ENCODE results near the gene DOK4. TPM values are rescaled to one million over a fixed set of nuclear protein-coding genes. Genes with fewer than 3 reads are reported as not detected.
A peak's percentile ranks its signal among the peaks of the same experiment; 100 is the strongest.

The DOK4 gene
- total and polyA plus RNA-seq, 5 donors = 12.2 to 19.4 (median 15.3) TPM

DNA sequence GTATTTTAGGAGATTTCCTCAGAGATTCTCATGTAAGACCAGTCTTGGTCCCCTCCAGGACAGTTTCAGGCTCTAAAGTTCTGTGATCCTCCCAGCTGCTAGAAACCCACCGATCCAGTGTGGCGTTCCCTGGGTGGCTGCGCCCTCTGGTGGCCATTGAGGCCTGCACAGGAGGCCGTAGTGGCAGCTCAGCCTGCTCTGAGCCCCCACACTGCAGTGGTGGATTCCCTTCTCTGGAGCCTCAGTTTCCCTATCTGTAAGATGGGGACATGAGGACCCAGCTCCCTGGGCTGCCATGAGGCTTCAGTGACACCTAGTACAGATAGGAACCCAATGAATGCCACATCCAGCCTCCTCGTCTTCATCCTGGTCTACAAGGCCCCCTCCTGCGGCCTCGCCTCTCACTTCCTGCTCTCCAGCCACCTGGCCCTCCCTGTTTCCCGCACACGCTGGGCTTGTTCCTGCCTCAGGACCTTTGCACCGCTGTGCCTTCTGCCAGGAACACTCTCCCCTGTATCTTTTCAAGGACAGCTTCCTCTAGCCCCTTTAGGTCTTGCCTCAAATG, 33.6 kb upstream of the DOK4 start:
- peak; percentile 81 to 82 for ATAC-seq
- H3K9me3 ChIP-seq (ENCODE audit: control insufficient read depth, low read length) = no peaks in the 10 kb centered on the region
- peak; percentile 82 to 93 (median 92) for DNase-seq
- no peak overlapping the region for H3K27ac ChIP-seq (ENCODE audit: low read length)
- 37% methylated on average over 10 of the region's 10 CpGs for WGBS
- H3K4me3 ChIP-seq (ENCODE audit: low read length) = no peak overlapping the region
- intact Hi-C loops (cut with DNase I) = loop anchor here in 3 of 4 donors (5.0 to 10.0 kb wide), 5 partner anchors 38 to 218 kb away; partner anchors contain the start of gene POLR2C (in 1 of the 3)
- H3K27me3 ChIP-seq (ENCODE audit: control insufficient read depth, insufficient read depth) = no peaks in the 10 kb centered on the region
- no peaks in the 10 kb centered on the region for H3K4me1 ChIP-seq (ENCODE audit: control insufficient read depth, insufficient read depth, low read length)

DNA sequence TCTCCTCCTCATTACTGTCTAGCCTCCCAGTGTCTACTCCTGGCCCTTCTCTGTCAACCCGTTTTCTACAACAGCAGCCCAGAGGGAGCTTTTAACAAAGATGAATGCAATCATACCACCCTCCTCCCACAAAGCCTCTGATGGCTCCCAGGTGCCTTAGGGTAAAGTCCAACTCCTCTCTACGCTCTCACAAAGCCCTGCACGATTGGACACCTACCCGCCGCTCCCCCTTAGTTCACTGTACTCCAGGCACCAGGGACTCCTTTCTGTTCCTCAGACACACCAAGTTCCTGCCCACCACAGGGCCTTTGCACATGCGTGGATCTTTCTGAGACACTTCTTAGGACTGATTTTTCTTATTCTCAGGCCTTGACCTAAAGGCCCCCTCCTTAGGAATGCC, 32.6 kb upstream of the DOK4 start:
- intact Hi-C loops (cut with DNase I) = loop anchor here in 2 of 4 donors (5.0 to 10.0 kb wide), 4 partner anchors 37 to 214 kb away; partner anchors contain the start of gene POLR2C (in 1 of the 2)
- no peak for ATAC-seq
- Histone ChIP-seq H3K27ac (ENCODE audit: low read length) (no peak overlapping the region), H3K4me1 (ENCODE audit: control insufficient read depth, insufficient read depth, low read length) (no peaks in the 10 kb centered on the region), H3K4me3 (ENCODE audit: low read length) (no peak overlapping the region), H3K9me3 (ENCODE audit: control insufficient read depth, low read length) (no peaks in the 10 kb centered on the region), H3K27me3 (ENCODE audit: control insufficient read depth, insufficient read depth) (no peaks in the 10 kb centered on the region)
- 90% methylated on average over 6 of the region's 6 CpGs for whole genome bisulfite sequencing
- no peak for DNase-seq

DNA sequence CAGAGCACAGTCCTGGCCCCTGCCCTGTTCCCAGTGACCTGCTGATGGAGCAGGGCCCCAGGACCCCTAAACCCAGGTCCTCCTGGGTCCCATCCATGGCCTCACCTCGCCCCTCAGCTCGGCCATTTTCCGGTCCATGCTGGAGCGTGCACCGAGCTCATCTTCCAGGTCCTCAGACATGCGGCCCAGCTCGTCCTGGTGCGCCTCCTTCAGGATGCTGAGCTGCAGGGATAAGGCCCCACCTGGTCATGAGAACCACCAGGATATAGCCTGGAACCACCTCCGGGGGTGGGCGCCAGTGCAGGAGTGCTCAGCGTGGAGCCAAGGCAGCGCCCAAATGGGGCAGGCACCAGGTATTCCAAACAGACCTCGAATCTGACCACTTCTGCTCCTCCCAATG, 32.2 kb upstream of the DOK4 start:
- Histone ChIP-seq H3K9me3 (ENCODE audit: control insufficient read depth, low read length) (no peaks in the 10 kb centered on the region), H3K4me3 (ENCODE audit: low read length) (no peak overlapping the region), H3K27ac (ENCODE audit: low read length) (no peak overlapping the region), H3K27me3 (ENCODE audit: control insufficient read depth, insufficient read depth) (no peaks in the 10 kb centered on the region), H3K4me1 (ENCODE audit: control insufficient read depth, insufficient read depth, low read length) (no peaks in the 10 kb centered on the region)
- DNase-seq (peak in 1 of 3 donors; percentile 28), ATAC-seq (no peak)
- intact Hi-C loops (cut with DNase I) = loop anchor here in 2 of 4 donors (5.0 to 10.0 kb wide), 4 partner anchors 36 to 214 kb away; partner anchors contain the start of gene POLR2C (in 1 of the 2)
- 90% methylated on average over 13 of the region's 13 CpGs for WGBS

DNA sequence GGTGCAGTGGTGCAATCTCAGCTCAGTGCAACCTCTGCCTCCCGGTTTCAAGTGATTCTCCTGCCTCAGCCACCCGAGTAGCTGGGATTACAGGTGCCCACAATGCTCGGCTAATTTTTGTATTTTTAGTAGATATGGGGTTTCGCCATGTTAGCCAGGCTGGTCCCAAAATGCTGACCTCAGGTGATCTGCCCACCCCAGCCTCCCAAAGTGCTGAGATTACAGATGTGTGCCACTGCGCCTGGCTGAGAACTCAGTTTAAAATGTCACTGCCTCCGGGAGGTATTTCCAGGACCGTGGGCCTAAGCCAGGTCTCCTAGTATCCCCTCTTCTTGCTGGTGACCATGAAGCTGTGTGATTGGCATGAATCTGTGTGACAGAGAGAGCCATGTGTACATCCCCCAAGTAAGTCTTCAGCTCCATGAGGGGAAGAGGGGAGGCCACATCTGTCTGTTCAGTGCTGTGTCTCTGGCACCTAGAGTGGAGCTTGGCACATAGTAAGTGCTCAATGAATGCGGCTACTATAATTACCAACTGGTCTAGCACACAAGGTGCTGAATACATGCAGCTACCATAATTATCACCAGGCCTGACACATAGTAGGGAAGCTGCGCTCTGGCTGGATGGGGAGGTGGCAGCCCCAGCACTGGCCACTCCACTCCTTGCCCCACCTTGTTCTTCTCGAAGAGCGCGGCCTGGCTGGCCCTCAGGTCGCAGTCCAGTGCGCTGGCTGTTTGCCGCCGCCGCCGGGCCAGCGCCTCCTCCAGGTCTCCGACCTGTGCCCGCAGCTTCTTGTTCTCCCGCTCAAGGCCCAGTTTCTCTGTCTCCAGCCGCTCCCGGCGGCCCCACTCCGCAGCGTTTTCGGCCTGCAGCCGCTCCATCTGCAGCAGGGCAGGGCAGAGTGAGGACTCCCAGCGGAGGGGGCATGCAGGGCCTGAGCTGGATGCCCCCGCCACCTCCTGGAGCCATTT, 31.4 kb upstream of the DOK4 start:
- Histone ChIP-seq H3K27me3 (ENCODE audit: control insufficient read depth, insufficient read depth) (no peaks in the 10 kb centered on the region), H3K27ac (ENCODE audit: low read length) (no peak overlapping the region), H3K4me1 (ENCODE audit: control insufficient read depth, insufficient read depth, low read length) (no peaks in the 10 kb centered on the region), H3K4me3 (ENCODE audit: low read length) (no peak overlapping the region), H3K9me3 (ENCODE audit: control insufficient read depth, low read length) (no peaks in the 10 kb centered on the region)
- intact Hi-C loops (cut with DNase I) = loop anchor here in 2 of 4 donors (5.0 to 10.0 kb wide), 4 partner anchors 35 to 213 kb away; partner anchors contain the start of gene POLR2C (in 1 of the 2)
- DNase-seq = peak in 1 of 3 donors; percentile 45
- ATAC-seq = no peak
- WGBS = 86% methylated on average over 31 of the region's 31 CpGs

DNA sequence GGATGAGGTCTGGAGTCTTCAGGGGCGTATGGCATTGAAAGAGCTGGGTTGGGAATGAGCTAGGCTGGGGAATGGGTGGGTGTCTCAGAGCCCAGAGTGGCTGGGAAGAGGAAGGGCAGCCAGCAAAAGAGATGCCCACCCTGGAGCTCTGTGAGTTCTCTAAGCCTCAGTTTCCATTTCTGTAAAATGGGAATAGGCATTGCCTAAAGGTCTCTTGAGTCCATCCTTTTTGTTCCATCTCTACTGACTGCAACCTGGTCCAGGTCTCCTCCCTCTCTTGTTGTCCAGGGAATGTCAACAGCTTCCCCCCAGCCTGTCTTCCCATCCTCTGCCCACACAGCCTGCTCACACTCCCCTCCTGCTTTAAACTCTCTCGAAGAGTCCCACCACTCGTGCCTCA, 30.5 kb upstream of the DOK4 start:
- no peaks in the 10 kb centered on the region for H3K27me3 ChIP-seq (ENCODE audit: control insufficient read depth, insufficient read depth)
- H3K27ac ChIP-seq (ENCODE audit: low read length) = no peak overlapping the region
- DNase-seq = no peak
- intact Hi-C loops (cut with DNase I) = loop anchor here in 2 of 4 donors (5.0 to 10.0 kb wide), 4 partner anchors 34 to 212 kb away; partner anchors contain the start of gene POLR2C (in 1 of the 2)
- WGBS = 83% methylated on average over 3 of the region's 3 CpGs
- H3K9me3 ChIP-seq (ENCODE audit: control insufficient read depth, low read length) = no peaks in the 10 kb centered on the region
- ATAC-seq = no peak
- no peak overlapping the region for H3K4me3 ChIP-seq (ENCODE audit: low read length)
- H3K4me1 ChIP-seq (ENCODE audit: control insufficient read depth, insufficient read depth, low read length) = no peaks in the 10 kb centered on the region

DNA sequence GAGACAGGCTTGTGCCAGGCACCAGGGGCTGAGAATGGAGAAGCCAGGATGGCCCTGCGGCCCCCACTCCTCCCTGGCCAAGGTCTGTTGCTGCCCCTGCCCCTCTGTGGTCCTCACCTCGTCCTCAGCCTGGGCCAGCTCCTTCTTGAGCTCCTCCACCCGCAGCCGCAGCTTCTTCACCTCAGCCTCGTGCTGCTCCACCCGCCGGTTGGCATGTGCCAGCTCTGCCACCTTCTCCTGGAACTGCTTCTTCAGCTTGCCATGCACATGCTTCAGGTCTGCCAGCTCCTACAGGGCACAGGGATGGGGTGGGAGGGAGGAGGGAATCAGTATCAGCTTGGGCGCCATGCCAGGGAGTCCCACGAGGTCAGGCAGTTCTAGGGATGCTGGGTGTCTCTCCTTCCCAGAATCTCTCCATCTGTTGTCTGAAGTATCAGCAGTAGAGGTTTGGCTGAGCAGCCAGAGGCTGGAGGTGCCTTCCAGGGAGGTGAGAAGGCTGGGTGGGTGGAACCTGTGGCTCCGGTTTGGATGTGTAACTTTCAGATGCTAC, 30.0 kb upstream of the DOK4 start:
- Histone ChIP-seq H3K27ac (ENCODE audit: low read length) (no peak overlapping the region), H3K27me3 (ENCODE audit: control insufficient read depth, insufficient read depth) (no peaks in the 10 kb centered on the region), H3K4me1 (ENCODE audit: control insufficient read depth, insufficient read depth, low read length) (no peaks in the 10 kb centered on the region), H3K9me3 (ENCODE audit: control insufficient read depth, low read length) (no peaks in the 10 kb centered on the region), H3K4me3 (ENCODE audit: low read length) (no peak overlapping the region)
- DNase-seq = peak; percentile 11 to 50 (median 25)
- 85% methylated on average over 10 of the region's 10 CpGs for WGBS
- intact Hi-C loops (cut with DNase I) = loop anchor here in 2 of 4 donors (5.0 to 10.0 kb wide), 4 partner anchors 34 to 211 kb away; partner anchors contain the start of gene POLR2C (in 1 of the 2)
- ATAC-seq = no peak

DNA sequence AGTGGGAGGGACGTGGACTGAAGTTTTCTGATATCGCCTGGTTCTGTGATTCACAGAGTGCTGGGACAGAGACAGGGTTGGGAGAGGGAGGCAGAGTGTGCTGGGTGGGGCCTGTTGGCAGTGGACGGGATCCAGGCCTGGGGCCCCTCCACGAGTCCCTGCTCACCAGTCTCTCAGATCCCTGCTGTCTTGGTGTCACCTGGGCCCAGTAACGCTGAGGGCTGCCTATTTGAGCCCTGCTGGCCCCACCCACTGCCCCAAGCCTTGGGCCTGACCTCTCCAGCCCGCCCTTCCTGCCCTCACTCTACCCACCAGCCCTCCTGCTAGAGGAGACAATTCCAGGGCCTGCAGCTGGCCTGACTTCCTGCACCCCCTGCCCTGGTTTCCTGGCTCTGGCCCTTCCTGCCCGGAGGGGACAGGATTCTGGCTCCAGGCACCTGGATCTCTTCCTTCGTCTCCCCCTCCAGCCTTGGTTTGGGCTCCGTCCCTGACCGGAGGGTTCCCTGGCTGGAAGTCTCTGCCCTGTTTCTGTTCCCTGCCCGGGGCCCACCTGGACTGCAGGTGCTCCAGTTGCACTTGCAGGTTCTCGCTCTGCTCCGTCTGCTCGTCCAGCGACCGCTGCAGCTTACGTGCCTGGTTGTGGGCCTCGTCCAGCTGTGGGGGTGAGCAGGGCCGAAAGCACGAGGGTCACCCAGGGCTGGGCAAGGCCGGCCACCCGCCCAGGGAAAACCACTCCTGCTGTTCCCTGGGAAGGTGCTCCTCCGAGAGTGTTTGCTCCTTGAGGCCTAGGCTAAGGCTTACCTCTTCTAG, 28.7 kb upstream of the DOK4 start:
- no peak overlapping the region for H3K27ac ChIP-seq (ENCODE audit: low read length)
- peak; percentile 42 to 72 (median 59) for DNase-seq
- 73% methylated on average over 23 of the region's 23 CpGs for WGBS
- H3K27me3 ChIP-seq (ENCODE audit: control insufficient read depth, insufficient read depth) = no peaks in the 10 kb centered on the region
- no peak overlapping the region for H3K4me3 ChIP-seq (ENCODE audit: low read length)
- ATAC-seq = peak; percentile 53 to 58
- intact Hi-C loops (cut with DNase I) = loop anchor here in 2 of 4 donors (5.0 to 10.0 kb wide), 4 partner anchors 33 to 210 kb away; partner anchors contain the start of gene POLR2C (in 1 of the 2)
- no peaks in the 10 kb centered on the region for H3K4me1 ChIP-seq (ENCODE audit: control insufficient read depth, insufficient read depth, low read length)
- H3K9me3 ChIP-seq (ENCODE audit: control insufficient read depth, low read length) = no peaks in the 10 kb centered on the region

DNA sequence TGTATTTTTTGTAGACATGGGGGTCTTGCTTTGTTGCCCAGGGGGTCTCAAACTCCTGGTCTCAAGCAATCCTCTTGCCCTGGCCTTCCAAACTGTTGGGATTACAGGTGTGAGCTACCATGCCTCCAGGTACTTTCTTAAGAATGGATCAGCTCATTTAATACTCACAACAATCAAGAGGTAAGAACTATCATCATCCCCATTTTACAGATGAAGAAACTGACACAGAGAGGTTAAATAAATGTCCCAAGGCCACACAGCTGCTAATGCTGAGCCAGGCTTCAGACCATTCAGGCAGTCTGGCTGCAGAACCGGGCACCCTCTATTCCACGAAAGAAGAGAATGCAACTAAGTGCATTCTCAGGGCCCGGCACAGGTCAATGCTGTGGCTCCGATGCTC, 28.1 kb upstream of the DOK4 start:
- H3K27ac ChIP-seq (ENCODE audit: low read length) = no peak overlapping the region
- intact Hi-C loops (cut with DNase I) = loop anchor here in 2 of 4 donors (10.0 kb wide), 3 partner anchors 50 to 210 kb away; partner anchors contain the start of gene POLR2C (in 1 of the 2)
- no peaks in the 10 kb centered on the region for H3K4me1 ChIP-seq (ENCODE audit: control insufficient read depth, insufficient read depth, low read length)
- 75% methylated on average over 4 of the region's 4 CpGs for WGBS
- H3K9me3 ChIP-seq (ENCODE audit: control insufficient read depth, low read length) = no peaks in the 10 kb centered on the region
- no peak for ATAC-seq
- no peaks in the 10 kb centered on the region for H3K27me3 ChIP-seq (ENCODE audit: control insufficient read depth, insufficient read depth)
- no peak for DNase-seq
- H3K4me3 ChIP-seq (ENCODE audit: low read length) = no peak overlapping the region

DNA sequence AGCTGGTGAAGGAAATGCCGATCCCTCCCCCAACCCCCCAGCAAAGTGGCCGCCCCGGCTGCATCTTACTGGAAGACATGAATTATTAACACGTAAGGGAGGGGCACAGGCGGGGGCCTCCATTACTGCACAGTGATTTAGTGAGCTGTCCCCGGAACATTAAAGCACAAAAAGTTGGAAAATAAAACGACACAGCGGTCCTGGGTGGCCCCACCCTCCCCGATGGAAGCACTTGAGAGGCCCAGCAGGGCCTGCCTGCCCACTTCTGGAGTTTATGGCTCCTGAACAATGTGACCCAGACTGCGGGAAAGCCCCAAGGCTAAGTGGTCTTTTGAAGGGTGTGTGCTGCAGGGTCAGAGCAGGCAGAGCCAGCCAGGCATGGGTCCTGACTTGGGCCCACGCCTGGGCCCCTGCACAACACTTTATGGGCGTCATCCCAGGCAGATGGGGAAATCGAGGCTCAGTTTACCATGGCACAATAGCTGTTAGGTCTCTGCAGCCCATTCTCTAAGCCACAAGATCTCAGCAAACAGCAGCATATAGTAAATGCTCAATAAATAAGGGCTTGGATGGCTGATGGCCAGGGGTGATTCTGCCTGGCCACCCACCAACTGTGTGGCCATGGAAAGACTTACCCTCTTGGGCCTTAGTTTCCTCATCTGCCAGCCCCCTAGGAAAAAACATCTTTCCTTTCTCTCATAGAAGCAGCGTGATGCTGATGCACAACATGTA, 27.2 kb upstream of the DOK4 start:
- no peak overlapping the region for H3K4me3 ChIP-seq (ENCODE audit: low read length)
- H3K27me3 ChIP-seq (ENCODE audit: control insufficient read depth, insufficient read depth) = no peaks in the 10 kb centered on the region
- 81% methylated on average over 14 of the region's 14 CpGs for WGBS
- DNase-seq (peak in 2 of 3 donors; percentile 9 to 35), ATAC-seq (no peak)
- H3K27ac ChIP-seq (ENCODE audit: low read length) = no peak overlapping the region
- no peaks in the 10 kb centered on the region for H3K9me3 ChIP-seq (ENCODE audit: control insufficient read depth, low read length)
- intact Hi-C loops (cut with DNase I) = loop anchor here in 2 of 4 donors (10.0 kb wide), 3 partner anchors 49 to 209 kb away; partner anchors contain the start of gene POLR2C (in 1 of the 2)
- H3K4me1 ChIP-seq (ENCODE audit: control insufficient read depth, insufficient read depth, low read length) = no peaks in the 10 kb centered on the region
